Cardiac fibroblast (primary cell): ENCODE data around the gene SDCCAG8.

Experiments used
- DNase-seq, 2 donors: peaks; one replicate each; pipeline versions ENCODE4 v3.0.0 to v3.0.0-alpha.2; 2010; ENCODE audit warnings: low read depth in 2 of 2
- H3K4me3 ChIP-seq, 2 donors: replicated peaks in 1 of 2; 1 replicate in 1 of 2; 2 replicates in 1 of 2; pipeline ENCODE4 v1.5.1; 2011; ENCODE audit warnings: low read depth in 2 of 2, low read length in 2 of 2, mild to moderate bottlenecking in 2 of 2, moderate library complexity in 1 of 2
- CTCF ChIP-seq: IDR thresholded peaks from one replicate; pipeline ENCODE4 v1.5.1; 2011; ENCODE audit warnings: low read depth, mild to moderate bottlenecking, low read length, inconsistent platforms

Gene SDCCAG8

GRCh38 chr1:243428084-243428483 is 172.2 kb downstream of the SDCCAG8 start:
- no peak for TF ChIP-seq CTCF
- DNase-seq: no peak
- no peak overlapping the region for H3K4me3 ChIP-seq

- no peak for DNase-seq
- no peak for TF ChIP-seq CTCF
- no peak overlapping the region for H3K4me3 ChIP-seq
Observed at GRCh38 chr1:243428617-243429342, 172.9 kb downstream of the SDCCAG8 start.

- no peak for DNase-seq
- no peak overlapping the region for H3K4me3 ChIP-seq
- TF ChIP-seq CTCF: no peak
Observed at GRCh38 chr1:243431591-243431990, 175.8 kb downstream of the SDCCAG8 start.

GRCh38 chr1:243432136-243432535 is 176.3 kb downstream of the SDCCAG8 start:
- no peak for TF ChIP-seq CTCF
- H3K4me3 ChIP-seq: no peak overlapping the region
- DNase-seq: no peak

GRCh38 chr1:243433737-243434370 is 178.0 kb downstream of the SDCCAG8 start:
- peak; percentile 25 for DNase-seq

GRCh38 chr1:243434594-243434993 is 178.8 kb downstream of the SDCCAG8 start:
- TF ChIP-seq CTCF: no peak
- no peak for DNase-seq

More at GRCh38 chr1:243433737-243434370, 178.0 kb downstream of the SDCCAG8 start:
- no peak for TF ChIP-seq CTCF
- no peak overlapping the region for H3K4me3 ChIP-seq

More at GRCh38 chr1:243434594-243434993, 178.8 kb downstream of the SDCCAG8 start:
- no peak overlapping the region for H3K4me3 ChIP-seq
